A172 (cell line): ENCODE results near the gene LRRC75B. TPM values are rescaled to one million over a fixed set of nuclear protein-coding genes. Genes with fewer than 3 reads are reported as not detected.
"Not testable (repeated sequence)": the region's sequence is repeated elsewhere in the genome, so short reads cannot be mapped to it uniquely, and the experiment has no call there.

ENCODE experiments used
- DNase-seq: peaks from one replicate; pipeline ENCODE4 v3.0.0-alpha.2; 2015; ENCODE audit warnings: low spot score
- total RNA-seq: library from RNA; depleted of rRNA; stranded (reverse); fragments of >200 nt; shearing (Covaris generic); gene quantifications from 2 replicates; pipeline ENCODE4 v1.2.3, GENCODE V29; 2014

The LRRC75B gene
- total RNA-seq, 1 experiment from 2014 or later = 1.4 TPM

GRCh38 chr22:24602105-24602749, 9.4 kb upstream of the LRRC75B start:
- not testable (repeated sequence) for DNase-seq

DNA sequence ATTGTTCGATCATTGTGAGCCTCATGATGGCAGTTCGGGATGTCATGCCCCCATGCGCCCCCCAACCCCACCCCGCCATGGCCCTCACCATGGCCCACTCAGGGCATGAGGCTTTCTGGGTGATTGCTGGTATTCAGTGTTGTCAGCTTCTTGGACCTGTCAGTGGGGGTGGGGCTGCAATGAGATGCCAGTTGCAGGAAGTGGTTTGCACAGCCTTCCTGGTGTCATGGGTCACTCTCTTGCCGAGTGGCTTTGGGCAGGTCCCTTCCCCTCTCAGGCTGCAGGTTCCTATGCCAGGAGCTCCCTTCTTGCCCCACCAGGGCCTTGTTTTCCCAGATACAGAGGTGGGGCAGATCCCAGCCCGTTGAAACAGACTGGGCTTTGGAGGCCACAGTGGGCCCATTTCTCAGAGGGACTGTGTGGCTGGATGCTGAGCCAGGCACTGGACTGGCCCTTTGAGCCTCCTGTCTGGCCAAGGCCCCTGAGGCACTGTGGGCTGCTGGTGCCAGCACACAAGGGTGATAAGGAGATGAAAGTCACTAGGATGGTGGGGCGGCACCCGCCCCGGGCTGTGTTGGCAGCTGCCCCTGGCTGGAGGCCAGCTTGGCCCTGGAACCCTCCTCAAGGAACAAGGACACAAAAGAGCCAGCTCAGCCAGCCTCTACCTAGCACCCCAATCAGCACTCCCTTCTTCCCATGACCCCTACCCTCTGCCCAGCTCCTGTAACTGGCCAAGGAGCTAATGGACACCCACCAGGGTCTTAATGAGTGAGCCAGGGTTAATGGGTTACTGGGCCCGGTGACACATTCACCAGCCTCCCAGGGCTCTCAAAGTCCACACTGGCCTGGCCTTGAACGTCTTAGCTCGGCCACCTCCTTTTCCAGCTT, 8.6 kb upstream of the LRRC75B start:
- DNase-seq = no peak

DNA sequence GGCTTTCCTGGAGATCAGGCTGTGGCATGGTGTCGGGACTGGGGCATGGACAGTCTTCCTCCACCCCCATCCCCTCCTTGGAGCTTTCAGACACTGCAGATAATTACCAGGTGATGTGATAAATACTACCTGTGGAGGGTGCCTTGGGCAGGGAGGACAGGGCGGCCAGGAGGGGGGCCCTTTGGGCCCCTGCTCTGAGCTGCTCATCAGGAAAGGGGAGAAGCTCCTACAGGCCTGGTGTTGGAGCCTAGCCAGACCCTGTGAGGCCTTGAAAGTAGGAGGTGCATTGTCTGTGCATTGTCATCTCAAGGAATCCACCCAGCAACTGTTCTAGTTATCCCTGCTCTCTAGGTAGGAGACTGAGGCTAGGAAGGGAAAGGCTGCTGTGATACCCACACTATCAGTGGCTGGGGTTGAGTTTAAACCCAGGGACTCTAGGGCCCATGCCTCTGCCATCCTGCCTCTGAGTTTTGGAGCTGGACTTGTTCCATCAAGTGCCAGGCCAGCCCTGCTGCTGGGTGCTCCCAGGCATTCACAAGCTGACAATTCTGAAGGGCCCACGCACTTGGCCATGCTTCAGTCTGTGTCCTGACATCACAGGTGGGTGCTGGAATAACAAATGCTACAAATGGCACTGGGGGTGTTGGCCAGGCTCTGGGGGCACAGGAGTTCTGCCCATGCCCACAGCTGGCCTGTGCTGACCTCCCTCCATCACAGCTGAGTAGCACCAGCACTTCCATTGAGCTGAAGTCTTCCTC, 7.3 kb upstream of the LRRC75B start:
- DNase-seq = not testable (repeated sequence)

DNA sequence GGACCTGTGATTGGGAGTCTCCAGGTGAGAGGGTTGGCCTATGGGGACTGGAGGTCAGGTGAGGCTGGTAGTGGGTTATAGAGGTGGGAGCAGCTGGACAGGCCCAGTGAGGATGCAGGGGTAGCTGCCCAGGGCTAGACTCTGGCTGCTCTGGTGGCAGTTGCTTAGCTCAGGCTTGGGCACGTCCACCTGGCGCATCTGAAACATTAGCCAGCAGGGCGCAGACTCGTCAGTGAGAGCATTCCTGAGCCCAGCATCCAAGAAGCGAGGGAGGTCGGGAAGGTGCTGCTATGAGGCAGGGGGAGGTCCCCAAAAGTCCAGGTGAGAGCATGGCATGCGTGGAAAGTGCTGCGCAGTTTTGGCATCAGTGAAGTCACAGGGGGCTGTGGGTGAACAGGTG, 6.6 kb upstream of the LRRC75B start:
- no peak for DNase-seq

- not testable (repeated sequence) for DNase-seq
Observed at GRCh38 chr22:24597076-24597475, 4.2 kb upstream of the LRRC75B start.

DNA sequence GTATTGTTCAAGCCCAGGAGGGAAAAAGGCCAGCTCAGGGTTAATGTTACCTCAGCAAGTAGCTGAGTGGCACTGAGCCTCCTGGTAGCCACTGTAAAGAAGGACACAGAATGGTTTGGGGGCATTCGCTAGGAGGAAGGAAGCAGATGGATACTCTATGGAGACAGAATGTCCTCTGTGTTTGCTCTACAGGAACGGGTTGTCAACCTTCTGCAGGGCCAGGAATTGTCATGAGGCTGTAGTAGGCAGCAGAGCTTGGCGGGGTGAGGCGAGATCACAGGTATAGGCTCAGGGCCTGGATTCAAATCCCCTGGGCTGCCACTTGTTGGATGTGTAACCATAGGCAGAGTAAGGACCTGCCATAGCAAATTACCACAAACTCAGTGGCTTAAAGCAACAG, 3.0 kb upstream of the LRRC75B start:
- DNase-seq = no peak

DNA sequence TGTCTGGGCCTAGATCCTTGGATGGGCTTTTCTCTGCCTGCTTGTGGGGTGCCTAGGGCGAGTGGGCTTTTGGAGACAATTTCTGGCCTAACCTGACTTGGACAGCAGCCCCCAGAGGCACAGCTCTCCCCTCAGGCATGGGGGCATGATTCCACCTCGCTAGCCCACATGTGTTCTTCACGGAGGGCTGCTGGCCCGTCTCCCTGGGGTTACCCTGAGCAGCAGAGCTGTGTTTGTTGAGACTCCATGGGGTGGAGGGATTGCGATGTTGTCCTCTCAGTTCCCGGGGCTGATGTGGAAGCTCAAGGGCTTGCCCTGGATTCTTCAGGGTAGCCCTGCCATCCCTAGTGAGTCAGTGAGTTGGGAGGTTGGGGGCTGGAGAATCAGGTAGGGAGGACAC, 2.4 kb upstream of the LRRC75B start:
- no peak for DNase-seq

- DNase-seq = no peak
Observed at GRCh38 chr22:24594569-24595120, 1.8 kb upstream of the LRRC75B start.

GRCh38 chr22:24593836-24594568, 1.1 kb upstream of the LRRC75B start:
- DNase-seq = no peak

GRCh38 chr22:24593559-24593835, 624 bp upstream of the LRRC75B start:
- not testable (repeated sequence) for DNase-seq

DNA sequence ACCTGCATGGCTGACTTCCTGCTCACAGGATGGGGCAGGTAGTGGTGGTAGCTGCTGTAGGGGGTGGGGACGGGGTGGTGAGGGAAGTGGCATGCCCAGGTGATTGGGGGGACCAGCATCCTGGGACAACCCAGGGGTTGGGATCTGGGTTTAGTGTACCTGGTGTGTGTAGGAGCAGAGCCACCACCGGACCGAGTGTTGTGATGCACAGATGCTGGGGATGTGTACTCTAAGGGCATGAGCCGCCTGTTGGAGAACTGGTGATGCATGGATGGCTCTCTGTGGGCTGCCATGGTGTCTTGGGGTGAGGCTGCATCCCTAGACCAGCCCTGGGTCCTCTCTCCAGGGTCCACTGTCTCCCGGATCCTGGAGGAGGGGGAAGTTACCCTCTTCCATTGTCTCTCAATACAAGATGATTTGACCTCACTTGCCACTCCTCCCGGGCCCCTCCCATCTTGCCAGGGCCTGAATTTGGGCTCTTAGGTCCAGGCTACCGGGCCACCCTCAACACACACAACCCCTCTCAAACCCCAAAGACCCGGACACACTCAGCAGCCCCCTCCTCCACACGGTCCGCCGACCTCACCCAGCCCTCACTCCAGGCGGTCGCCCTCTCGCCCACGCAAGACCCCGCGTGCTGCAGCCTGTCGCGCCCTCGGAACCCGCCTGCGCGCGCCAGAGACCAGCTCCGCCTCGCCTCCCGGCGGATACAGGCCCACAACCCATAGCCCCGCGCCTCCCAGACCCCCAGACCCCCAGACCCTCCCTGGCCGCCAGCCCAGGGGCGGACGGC, 619 bp downstream of the LRRC75B start:
- DNase-seq = no peak

DNA sequence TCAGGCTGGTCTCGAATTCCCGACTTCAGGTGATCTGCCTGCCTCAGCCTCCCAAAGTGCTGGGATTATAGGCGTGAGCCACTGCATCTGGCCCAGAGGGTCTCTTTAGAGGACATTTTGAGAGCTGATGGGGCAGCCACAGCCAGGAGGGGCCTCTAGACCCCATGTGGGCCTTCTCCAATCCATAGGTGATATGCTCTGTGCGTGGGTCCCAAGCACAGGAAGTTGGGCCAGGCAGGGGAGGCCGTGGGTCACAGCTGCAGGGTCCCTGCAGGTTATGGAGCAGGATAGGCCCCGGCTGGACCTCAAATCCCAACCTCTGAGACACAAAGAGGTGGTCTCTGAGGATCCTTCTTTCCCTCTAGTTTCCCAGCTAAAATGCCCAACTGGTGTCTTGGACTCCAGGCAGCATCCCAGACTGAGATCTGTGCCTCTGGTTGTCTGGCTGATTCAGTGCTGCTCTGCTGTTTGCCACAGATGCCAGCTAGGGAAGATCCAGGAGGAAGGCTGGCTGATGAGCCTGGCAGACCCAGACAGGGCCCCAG, 1.5 kb downstream of the LRRC75B start:
- DNase-seq = no peak

GRCh38 chr22:24590596-24591173, 2.2 kb downstream of the LRRC75B start:
- DNase-seq = no peak

- no peak for DNase-seq
Observed at GRCh38 chr22:24589518-24590030, 3.3 kb downstream of the LRRC75B start.

- DNase-seq = no peak
Observed at GRCh38 chr22:24588757-24589481, 4.0 kb downstream of the LRRC75B start.

GRCh38 chr22:24588381-24588756, 4.5 kb downstream of the LRRC75B start:
- no peak for DNase-seq

DNA sequence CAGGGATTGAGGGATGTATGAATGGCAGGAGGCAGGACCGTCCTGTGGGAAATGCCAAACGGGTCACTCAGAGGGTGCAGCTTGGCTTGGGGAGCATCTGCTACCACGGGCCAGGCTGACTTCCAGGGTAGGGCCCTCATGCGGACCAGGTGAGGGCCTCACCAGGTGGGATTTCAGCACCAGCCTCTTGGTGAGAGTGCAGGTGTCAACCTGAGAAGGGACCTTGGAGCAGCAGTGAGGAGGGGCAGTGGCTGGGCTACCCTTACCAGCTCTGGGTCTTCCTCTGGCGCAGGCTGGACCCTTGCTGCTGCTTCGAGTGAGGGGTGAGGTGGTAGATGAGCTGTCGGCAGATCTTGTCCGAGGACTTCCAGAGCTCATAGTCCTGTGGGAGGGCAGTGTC, 4.9 kb downstream of the LRRC75B start:
- no peak for DNase-seq

DNA sequence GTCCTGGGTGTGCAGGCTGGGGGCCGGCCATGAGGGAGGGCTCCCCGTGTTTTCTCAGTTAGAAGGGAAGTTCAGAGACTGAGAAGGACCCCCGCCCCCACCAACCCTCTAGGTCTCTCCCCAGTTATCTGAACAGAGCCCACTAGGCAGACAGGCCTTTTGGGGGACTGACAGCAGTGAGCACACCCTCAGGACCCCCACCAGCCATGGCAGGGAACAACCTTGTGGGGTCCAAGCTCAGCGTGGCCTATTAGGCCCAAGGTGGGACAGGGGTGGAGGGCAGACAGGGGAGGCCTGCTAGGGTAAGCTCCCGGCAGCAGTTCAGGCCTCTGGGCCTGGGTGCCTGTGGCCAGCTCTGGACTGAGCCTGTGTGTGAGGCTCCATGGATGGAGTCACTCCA, 5.6 kb downstream of the LRRC75B start:
- DNase-seq = no peak

- DNase-seq = no peak
Observed at GRCh38 chr22:24585927-24586546, 6.8 kb downstream of the LRRC75B start.
